GM18520 (cell line): ENCODE results near the gene KHSRP.
"Not testable (repeated sequence)": the region's sequence is repeated elsewhere in the genome, so short reads cannot be mapped to it uniquely, and the experiment has no call there.

Experiments
- ATAC-seq: cut with Tn5 transposase; IDR thresholded peaks from one replicate; pipeline ENCODE4 v1.9.1; 2021; ENCODE audit not compliant: unreplicated experiment

KHSRP gene

DNA sequence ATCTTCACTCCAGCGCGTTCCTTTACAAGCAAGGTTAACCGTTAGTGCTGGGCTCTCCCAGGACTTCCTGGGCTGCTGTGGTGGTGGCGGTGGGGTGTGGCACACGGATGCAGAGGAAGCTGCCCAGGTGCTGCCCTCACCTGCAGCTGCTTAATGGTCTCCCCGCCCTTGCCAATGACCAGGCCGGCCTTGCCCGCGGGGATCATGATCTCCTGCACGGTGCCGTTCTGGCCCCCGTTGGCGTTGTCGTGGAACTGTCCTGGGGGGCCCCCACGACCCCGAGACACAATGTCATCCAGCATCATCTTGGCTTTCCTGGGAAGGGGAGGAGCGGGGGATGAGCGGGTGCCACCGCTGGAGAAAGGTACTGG is 6.1 kb downstream of the KHSRP start:
- no peak for ATAC-seq

- ATAC-seq: no peak
Observed at GRCh38 chr19:6417713-6418561, 6.7 kb downstream of the KHSRP start.

DNA sequence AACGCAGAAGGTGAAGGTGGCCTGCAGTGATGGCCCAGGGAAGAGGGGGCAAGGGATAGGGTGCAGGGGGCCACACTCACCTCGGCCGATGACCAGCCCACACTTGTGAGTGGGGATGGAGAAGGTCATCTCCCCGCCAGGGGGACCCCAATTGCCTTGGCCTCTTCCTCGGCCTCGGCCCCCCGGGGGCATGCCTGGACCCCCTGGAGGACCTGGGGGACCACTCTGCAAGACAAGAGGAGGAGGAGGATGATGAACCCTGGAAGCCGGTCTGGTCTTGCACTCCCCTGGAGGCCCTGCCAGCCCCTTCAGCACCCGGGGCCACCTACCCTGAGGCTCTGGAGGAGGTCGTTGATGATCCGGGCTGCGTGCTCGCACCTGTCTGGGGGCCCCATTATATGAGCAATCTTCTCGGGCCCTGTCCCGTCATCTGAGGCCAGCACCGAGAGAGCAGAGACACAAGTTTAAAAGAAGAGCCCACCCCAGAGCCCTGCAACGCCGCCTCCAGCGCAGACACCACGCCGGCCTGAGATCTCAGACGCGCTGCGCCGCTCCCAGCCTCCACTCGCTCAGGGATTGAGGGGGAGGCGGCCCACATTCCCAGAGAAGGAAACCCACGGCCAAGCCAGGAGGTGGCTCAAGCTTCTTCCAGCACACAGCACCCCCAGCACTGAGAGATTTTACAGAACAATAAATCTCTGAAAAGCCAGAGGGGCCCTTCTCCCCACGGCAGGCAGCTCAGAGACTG is 7.8 kb downstream of the KHSRP start:
- ATAC-seq: no peak

DNA sequence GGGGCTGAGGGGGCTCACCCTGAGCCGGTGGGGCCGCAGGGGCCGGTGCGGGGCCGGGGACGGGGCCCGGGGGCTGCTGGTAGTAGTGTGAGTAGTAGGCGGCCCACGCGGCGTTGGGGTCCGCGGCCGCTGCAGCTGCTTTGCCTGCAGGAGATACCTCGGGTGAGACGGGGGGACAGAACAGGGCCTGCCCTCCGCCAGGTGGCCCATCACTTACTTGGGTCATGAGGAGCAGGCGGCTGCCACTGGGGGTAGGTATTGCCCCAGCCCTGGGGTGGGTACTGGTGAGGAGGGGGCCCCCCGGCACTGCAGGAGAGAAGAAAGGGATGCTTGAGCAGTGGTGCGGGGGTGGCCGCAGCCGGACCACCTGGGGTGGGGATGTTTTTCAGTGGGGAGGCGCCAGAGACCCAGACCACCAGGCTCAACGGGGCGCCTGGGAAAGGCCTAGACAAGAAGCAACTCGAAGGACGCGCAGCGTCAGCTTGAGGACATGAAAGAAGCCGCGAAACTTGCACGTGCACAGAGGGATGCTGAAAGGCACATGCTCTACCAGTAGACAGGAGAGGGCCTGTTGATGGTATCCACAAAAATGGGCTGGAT is 8.9 kb downstream of the KHSRP start:
- ATAC-seq: no peak

- no peak for ATAC-seq
Observed at GRCh38 chr19:6414793-6415590, 9.6 kb downstream of the KHSRP start.

GRCh38 chr19:6413721-6414643 is 10.6 kb downstream of the KHSRP start:
- no peak for ATAC-seq

- no peak for ATAC-seq
Observed at GRCh38 chr19:6413291-6413690, 11.3 kb downstream of the KHSRP start.

GRCh38 chr19:6412447-6413091 is 12.0 kb downstream of the KHSRP start:
- ATAC-seq: no peak

- ATAC-seq: no peak
Observed at GRCh38 chr19:6412061-6412446, 12.6 kb downstream of the KHSRP start.

- ATAC-seq: no peak
Observed at GRCh38 chr19:6409346-6409745, 15.3 kb downstream of the KHSRP start.

DNA sequence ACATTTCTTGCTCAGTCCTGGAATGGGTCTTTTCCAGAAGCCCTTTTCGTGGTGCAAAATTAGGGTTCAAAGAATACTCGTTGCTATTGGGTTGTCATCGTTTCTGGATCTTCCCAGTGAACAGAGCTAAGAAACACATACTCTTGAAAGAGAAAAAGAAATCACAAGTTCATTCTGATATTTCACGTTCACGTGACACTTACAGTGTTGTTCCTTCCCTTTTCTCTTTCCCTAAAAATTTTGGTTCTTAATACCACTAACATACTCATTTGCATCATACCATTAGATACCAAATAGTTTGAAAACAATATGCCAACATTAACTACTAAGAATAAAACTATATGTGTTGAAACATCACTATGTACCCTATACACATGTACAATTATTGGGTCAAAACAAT is 18.2 kb downstream of the KHSRP start:
- ATAC-seq: no peak

DNA sequence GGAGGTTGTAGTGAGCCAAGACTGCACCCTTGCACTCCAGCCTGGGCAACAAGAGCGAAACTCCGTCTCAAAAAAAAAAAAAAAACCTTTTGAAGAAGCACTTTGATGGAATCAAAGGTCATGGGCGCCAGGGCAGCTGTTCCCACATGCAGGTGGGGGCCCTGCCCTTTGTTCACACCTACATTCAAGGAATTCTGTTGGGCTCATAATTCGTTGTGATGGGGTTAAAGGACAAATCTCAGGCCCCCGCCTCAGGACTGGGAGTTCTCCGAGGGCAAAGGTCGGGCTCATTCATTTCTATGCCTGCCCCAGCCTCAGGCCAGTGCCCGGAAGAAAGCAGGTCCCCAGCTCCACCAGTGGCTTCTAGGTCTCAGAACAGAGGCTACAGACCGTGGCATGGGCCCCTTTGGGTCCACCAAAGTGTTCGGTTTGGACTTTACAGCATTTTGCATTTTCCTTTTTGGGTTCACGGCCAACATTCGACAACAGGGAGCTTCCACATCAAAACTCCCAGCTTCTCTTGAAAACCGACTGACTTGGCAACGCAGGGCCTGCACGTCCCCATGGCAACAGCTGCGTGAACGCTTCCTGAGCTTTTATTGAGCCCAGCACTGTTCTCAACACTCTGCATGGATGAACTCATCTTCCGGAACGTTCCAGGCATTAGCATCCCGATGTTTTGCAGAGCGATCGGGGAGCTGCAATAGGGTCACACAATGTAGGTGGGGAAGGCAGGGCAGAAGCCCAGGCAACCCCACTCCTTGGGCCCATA is 21.6 kb downstream of the KHSRP start:
- no peak for ATAC-seq

GRCh38 chr19:6402058-6402457 is 22.6 kb downstream of the KHSRP start:
- ATAC-seq: no peak

DNA sequence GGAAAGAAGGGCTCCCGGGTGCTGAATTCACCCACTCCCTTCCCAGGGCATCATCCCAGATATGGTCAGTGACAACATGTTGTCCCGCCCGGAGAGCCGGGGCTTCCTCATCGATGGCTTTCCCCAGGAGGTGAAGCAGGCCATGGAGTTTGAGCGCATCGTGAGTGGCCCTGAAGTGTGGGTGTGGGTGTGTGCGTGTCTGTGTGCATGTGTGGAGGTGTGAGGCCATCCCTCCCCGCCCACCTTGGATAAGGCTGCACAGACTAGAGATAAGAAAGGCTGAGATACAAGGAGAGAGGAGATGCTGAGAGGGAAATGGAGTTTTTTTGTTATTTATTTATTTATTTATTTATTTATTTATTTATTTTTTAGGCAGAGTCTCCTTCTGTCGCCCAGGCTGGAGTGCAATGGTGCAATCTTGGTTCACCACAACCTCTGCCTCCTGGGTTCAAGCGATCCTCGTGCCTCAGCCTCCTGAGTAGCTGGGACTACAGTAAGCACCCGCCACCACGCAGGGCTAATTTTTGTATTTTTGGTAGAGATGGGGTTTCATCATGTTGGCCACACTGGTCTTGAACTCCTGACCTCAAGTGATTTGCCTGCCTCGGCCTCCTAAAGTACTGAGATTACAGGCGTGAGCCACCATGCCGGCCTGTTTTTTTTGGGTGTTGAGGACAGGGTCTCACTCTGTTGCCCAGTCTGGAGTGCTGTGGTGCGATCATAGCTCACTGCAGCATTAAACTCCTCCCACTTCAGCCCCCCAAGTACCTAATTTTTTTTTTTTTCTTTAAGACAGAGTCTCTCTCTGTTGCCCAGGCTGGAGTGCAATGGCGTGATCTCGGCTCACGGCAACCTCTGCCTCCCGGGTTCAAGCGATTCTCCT is 24.3 kb downstream of the KHSRP start:
- ATAC-seq: not testable (repeated sequence)

GRCh38 chr19:6396305-6396704 is 28.3 kb downstream of the KHSRP start:
- no peak for ATAC-seq

- no peak for ATAC-seq
Observed at GRCh38 chr19:6394831-6395230, 29.8 kb downstream of the KHSRP start.

DNA sequence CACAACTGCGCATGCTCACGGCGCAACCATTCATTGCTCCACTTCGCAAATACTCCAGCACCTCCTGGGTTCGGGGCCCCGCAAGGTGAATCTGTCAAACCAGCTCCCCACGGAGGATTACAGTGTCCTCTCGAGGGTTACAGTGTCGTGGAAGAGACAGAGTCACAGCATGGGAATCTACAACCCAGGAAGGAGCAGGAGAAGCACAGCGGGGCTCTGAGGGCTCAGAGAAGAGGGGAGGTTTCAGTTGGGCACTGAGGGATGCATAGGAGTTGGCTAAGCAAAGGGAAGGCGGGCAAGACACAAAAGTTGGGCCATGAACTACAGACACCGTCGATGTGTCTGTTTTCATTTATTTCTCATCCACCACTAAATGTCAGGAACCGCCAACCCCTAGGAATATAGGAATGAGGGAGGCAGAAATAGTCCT is 30.6 kb downstream of the KHSRP start:
- ATAC-seq: no peak
